Astrocyte (in vitro differentiated cells and primary cell): ENCODE results near the gene CCDC117. TPM values are rescaled to one million over a fixed set of nuclear protein-coding genes. Genes with fewer than 3 reads are reported as not detected.

ENCODE experiments used
- DNase-seq: peaks from one replicate; pipeline ENCODE4 v3.0.0-alpha.2; 2010; ENCODE audit warnings: low read depth
- FAIRE-seq: peaks from 2 replicates; lab custom pipeline; 2011; peaks lifted over from hg19 to GRCh38; lab: Jason Lieb, UNC
- H2AFZ ChIP-seq: 2 replicates; pipeline ENCODE4 v1.6.0; 2012; ENCODE audit warnings: low read depth, low read length, inconsistent platforms
- H3K27ac ChIP-seq: 2 replicates; pipeline ENCODE4 v1.5.1; 2011; ENCODE audit warnings: low read depth, low read length, inconsistent platforms
- H3K27me3 ChIP-seq: 2 replicates; pipeline ENCODE4 v1.6.0; 2011; ENCODE audit warnings: low read length, inconsistent platforms; ENCODE audit not compliant: insufficient read depth
- H3K36me3 ChIP-seq: 2 replicates; pipeline ENCODE4 v1.5.1; 2011; ENCODE audit warnings: low read length, inconsistent platforms; ENCODE audit not compliant: insufficient read depth
- H3K4me1 ChIP-seq: 2 replicates; pipeline ENCODE4 v1.5.1; 2011; ENCODE audit warnings: low read length, inconsistent platforms; ENCODE audit not compliant: insufficient read depth
- H3K4me2 ChIP-seq: 2 replicates; pipeline ENCODE4 v1.6.0; 2012; ENCODE audit warnings: low read length, inconsistent platforms
- H3K4me3 ChIP-seq: 2 replicates; pipeline ENCODE4 v1.5.1; 2011; ENCODE audit warnings: low read depth, mild to moderate bottlenecking, low read length, inconsistent platforms; ENCODE audit not compliant: insufficient read depth
- H3K79me2 ChIP-seq: 2 replicates; pipeline ENCODE4 v1.6.0; 2012; ENCODE audit warnings: mild to moderate bottlenecking, low read length, inconsistent platforms; ENCODE audit not compliant: insufficient read depth
- H3K9ac ChIP-seq: 2 replicates; pipeline ENCODE4 v1.6.0; 2012; ENCODE audit warnings: mild to moderate bottlenecking, low read length, inconsistent platforms
- H3K9me3 ChIP-seq: 2 replicates; pipeline ENCODE4 v1.5.1; 2012; ENCODE audit warnings: low read depth, mild to moderate bottlenecking, low read length, inconsistent platforms; ENCODE audit not compliant: insufficient read depth
- H4K20me1 ChIP-seq: 2 replicates; pipeline ENCODE4 v1.6.0; 2012; ENCODE audit warnings: low read length, inconsistent platforms; ENCODE audit not compliant: insufficient read depth
- H3K27ac Mint-ChIP-seq: one replicate; pipeline ENCODE4 v1.8.0; 2021; ENCODE audit warnings: mild to moderate bottlenecking, mixed read lengths; ENCODE audit not compliant: unreplicated experiment
- H3K27me3 Mint-ChIP-seq: one replicate; pipeline ENCODE4 v1.8.0; 2021; ENCODE audit warnings: low read depth, mixed read lengths; ENCODE audit not compliant: unreplicated experiment
- H3K36me3 Mint-ChIP-seq: one replicate; pipeline ENCODE4 v1.8.0; 2021; ENCODE audit warnings: low read depth, mixed read lengths; ENCODE audit not compliant: unreplicated experiment
- H3K4me1 Mint-ChIP-seq: one replicate; pipeline ENCODE4 v1.8.0; 2021; ENCODE audit warnings: low read depth, mixed read lengths; ENCODE audit not compliant: unreplicated experiment
- H3K4me3 Mint-ChIP-seq: one replicate; pipeline ENCODE4 v1.8.0; 2021; ENCODE audit warnings: mild to moderate bottlenecking, moderate library complexity, mixed read lengths; ENCODE audit not compliant: unreplicated experiment
- H3K9me3 Mint-ChIP-seq: one replicate; pipeline ENCODE4 v1.8.0; 2021; ENCODE audit warnings: mild to moderate bottlenecking, mixed read lengths; ENCODE audit not compliant: unreplicated experiment
- CTCF ChIP-seq: IDR thresholded peaks from 2 replicates; pipeline ENCODE4 v1.5.1; 2011; ENCODE audit warnings: low read depth, mild to moderate bottlenecking, inconsistent platforms, low read length, moderate library complexity; ENCODE audit not compliant: insufficient read depth
- EZH2 ChIP-seq: IDR thresholded peaks from 2 replicates; pipeline ENCODE4 v1.6.1; 2012; ENCODE audit warnings: mild to moderate bottlenecking, low read length, inconsistent platforms; ENCODE audit not compliant: insufficient read depth
- total RNA-seq: library from RNA; stranded (reverse); gene quantifications from 2 replicates; pipeline ENCODE4 v1.2.1, GENCODE V29; 2021

The CCDC117 gene
- total RNA-seq, 1 donor from 2014 or later, result 15.8 TPM

- no peaks in the 10 kb centered on the region for H3K9me3 ChIP-seq
- no peaks in the 10 kb centered on the region for H3K4me1 Mint-ChIP-seq
- no peak overlapping the region for H3K27ac Mint-ChIP-seq
- H3K4me3 Mint-ChIP-seq, result no peak overlapping the region
- H3K27ac ChIP-seq, result no peak overlapping the region
- H4K20me1 ChIP-seq, result peaks cover 10% of the 10 kb centered on the region
- FAIRE-seq (no peak), DNase-seq (no peak)
- H3K9me3 Mint-ChIP-seq, result peaks cover 2% of the 10 kb centered on the region
- H2AFZ ChIP-seq, result no peak overlapping the region
- H3K9ac ChIP-seq, result no peak overlapping the region
- H3K36me3 Mint-ChIP-seq, result peaks cover 3% of the 10 kb centered on the region
- H3K36me3 ChIP-seq, result no peaks in the 10 kb centered on the region
- peaks cover 4% of the 10 kb centered on the region for H3K27me3 Mint-ChIP-seq
- no peak overlapping the region for H3K4me3 ChIP-seq
- H3K4me1 ChIP-seq, result no peaks in the 10 kb centered on the region
- H3K4me2 ChIP-seq, result no peak overlapping the region
- H3K27me3 ChIP-seq, result no peaks in the 10 kb centered on the region
- TF ChIP-seq EZH2 (no peak), CTCF (no peak)
- H3K79me2 ChIP-seq, result no peaks in the 10 kb centered on the region
Observed at GRCh38 chr22:28830441-28830840, 57.9 kb downstream of the CCDC117 start.

GRCh38 chr22:28831140-28832072, 58.9 kb downstream of the CCDC117 start:
- Histone ChIP-seq H3K79me2 (no peaks in the 10 kb centered on the region), H4K20me1 (peaks cover 10% of the 10 kb centered on the region), H3K36me3 (no peaks in the 10 kb centered on the region), H2AFZ (no peak overlapping the region), H3K4me3 (no peak overlapping the region), H3K27ac (no peak overlapping the region), H3K27me3 (no peaks in the 10 kb centered on the region), H3K4me2 (no peak overlapping the region), H3K9ac (no peak overlapping the region), H3K9me3 (no peaks in the 10 kb centered on the region), H3K4me1 (no peaks in the 10 kb centered on the region)
- no peak for TF ChIP-seq EZH2
- no peak for TF ChIP-seq CTCF
- peaks cover 3% of the 10 kb centered on the region for H3K36me3 Mint-ChIP-seq
- no peaks in the 10 kb centered on the region for H3K9me3 Mint-ChIP-seq
- H3K4me1 Mint-ChIP-seq, result no peaks in the 10 kb centered on the region
- no peak for DNase-seq
- no peak overlapping the region for H3K4me3 Mint-ChIP-seq
- no peak for FAIRE-seq
- H3K27me3 Mint-ChIP-seq, result peaks cover 4% of the 10 kb centered on the region
- no peak overlapping the region for H3K27ac Mint-ChIP-seq

- no peak for TF ChIP-seq EZH2
- Mint-ChIP-seq H3K4me1 (no peaks in the 10 kb centered on the region), H3K27me3 (peaks cover 4% of the 10 kb centered on the region), H3K4me3 (no peak overlapping the region), H3K9me3 (no peaks in the 10 kb centered on the region), H3K27ac (no peak overlapping the region), H3K36me3 (peaks cover 3% of the 10 kb centered on the region)
- Histone ChIP-seq H3K36me3 (no peaks in the 10 kb centered on the region), H3K27ac (no peak overlapping the region), H3K27me3 (no peaks in the 10 kb centered on the region), H4K20me1 (peaks cover 10% of the 10 kb centered on the region), H3K9me3 (no peaks in the 10 kb centered on the region), H3K4me2 (no peak overlapping the region), H3K79me2 (no peaks in the 10 kb centered on the region), H3K4me3 (no peak overlapping the region), H2AFZ (no peak overlapping the region), H3K4me1 (no peaks in the 10 kb centered on the region), H3K9ac (no peak overlapping the region)
- FAIRE-seq (no peak), DNase-seq (no peak)
Observed at GRCh38 chr22:28832731-28833130, 60.2 kb downstream of the CCDC117 start.
